SK-N-SH treated with all-trans-retinoic acid at 6 μM for 48 hours (cell line): ENCODE data around the gene SYN1.

Experiments used
- ATAC-seq: fragments of 200-7000 bp; cut with Tn5 transposase; 3 replicates; pipeline ENCODE4 v1.9.1; 2020; ENCODE audit warnings: mild to moderate bottlenecking, moderate library complexity
- ARNTL ChIP-seq: fragments of 450-650 bp; formaldehyde crosslinking; IDR thresholded peaks from 2 replicates; pipeline ENCODE4 v1.5.0; 2020; ENCODE audit warnings: low read depth, mild to moderate bottlenecking, moderate library complexity, borderline replicate concordance
- BACH2 ChIP-seq: fragments of 250-450 bp; sonication (Bioruptor Pico); IDR thresholded peaks from 2 replicates; pipeline ENCODE4 v1.9.0; 2021; ENCODE audit warnings: mild to moderate bottlenecking, borderline replicate concordance
- ESRRG ChIP-seq: fragments of 250-450 bp; sonication (Bioruptor Pico); IDR thresholded peaks from 2 replicates; pipeline ENCODE4 v1.6.1; 2021; ENCODE audit warnings: mild to moderate bottlenecking
- GLIS3 ChIP-seq: fragments of 250-450 bp; sonication (Bioruptor Pico); IDR thresholded peaks from 2 replicates; pipeline ENCODE4 v1.5.0; 2020; ENCODE audit warnings: mild to moderate bottlenecking, moderate library complexity
- ISL1 ChIP-seq: fragments of 250-450 bp; sonication (Bioruptor Pico); IDR thresholded peaks from 2 replicates; pipeline ENCODE4 v2.1.2; 2022; ENCODE audit warnings: mild to moderate bottlenecking, moderate library complexity
- PPARA ChIP-seq: fragments of 250-450 bp; sonication (Bioruptor Pico); IDR thresholded peaks from 2 replicates; pipeline ENCODE4 v1.5.0; 2020; ENCODE audit warnings: mild to moderate bottlenecking, borderline replicate concordance
- SNAI2 ChIP-seq: fragments of 250-450 bp; sonication (Bioruptor Pico); IDR thresholded peaks from 2 replicates; pipeline ENCODE4 v1.5.0; 2020; ENCODE audit warnings: mild to moderate bottlenecking, moderate library complexity
- TCF4 ChIP-seq: fragments of 250-450 bp; sonication (Bioruptor Pico); IDR thresholded peaks from 2 replicates; pipeline ENCODE4 v1.8.0; 2021; ENCODE audit warnings: mild to moderate bottlenecking, moderate library complexity, borderline replicate concordance
- TOX ChIP-seq: fragments of 250-450 bp; sonication (Bioruptor Pico); IDR thresholded peaks from 2 replicates; pipeline ENCODE4 v1.8.0; 2021; ENCODE audit warnings: mild to moderate bottlenecking, moderate library complexity, borderline replicate concordance
- ZC3H10 ChIP-seq: fragments of 250-450 bp; sonication (Bioruptor Pico); IDR thresholded peaks from 2 replicates; pipeline ENCODE4 v1.5.1; 2021; ENCODE audit warnings: mild to moderate bottlenecking, moderate library complexity
- ZFP3 ChIP-seq: fragments of 250-450 bp; sonication (Bioruptor Pico); IDR thresholded peaks from 2 replicates; pipeline ENCODE4 v1.5.0; 2020; ENCODE audit warnings: mild to moderate bottlenecking, moderate library complexity
- ZNF565 ChIP-seq: fragments of 450-650 bp; formaldehyde crosslinking; conservative IDR thresholded peaks from 2 replicates; pipeline ENCODE4 v1.5.0; 2020; ENCODE audit warnings: low read depth, mild to moderate bottlenecking, moderate library complexity
- ZNF70 ChIP-seq: fragments of 450-650 bp; formaldehyde crosslinking; IDR thresholded peaks from 2 replicates; pipeline ENCODE4 v1.5.0; 2020; ENCODE audit warnings: mild to moderate bottlenecking, moderate library complexity
- ZNF8 ChIP-seq: fragments of 450-650 bp; formaldehyde crosslinking; IDR thresholded peaks from 2 replicates; pipeline ENCODE4 v1.5.0; 2020; ENCODE audit warnings: mild to moderate bottlenecking, moderate library complexity
- TF ChIP-seq, protein P1 (sequence below): fragments of 250-450 bp; sonication (Bioruptor Pico); IDR thresholded peaks from 2 replicates; pipeline ENCODE4 v1.8.0; 2020; ENCODE audit warnings: mild to moderate bottlenecking, moderate library complexity, borderline replicate concordance
- TF ChIP-seq, protein P2 (sequence below): fragments of 250-450 bp; sonication (Bioruptor Pico); IDR thresholded peaks from 2 replicates; pipeline ENCODE4 v1.5.1; 2020; ENCODE audit warnings: low read depth, mild to moderate bottlenecking, moderate library complexity
- TF ChIP-seq, protein P3 (sequence below): fragments of 250-450 bp; sonication (Bioruptor Pico); IDR thresholded peaks from 2 replicates; pipeline ENCODE4 v1.8.0; 2021; ENCODE audit warnings: low read depth, mild to moderate bottlenecking, moderate library complexity, borderline replicate concordance
- TF ChIP-seq, protein P4 (sequence below): fragments of 250-450 bp; sonication (Bioruptor Pico); IDR thresholded peaks from 2 replicates; pipeline ENCODE4 v1.5.0; 2020; ENCODE audit warnings: mild to moderate bottlenecking, moderate library complexity

Gene SYN1

DNA sequence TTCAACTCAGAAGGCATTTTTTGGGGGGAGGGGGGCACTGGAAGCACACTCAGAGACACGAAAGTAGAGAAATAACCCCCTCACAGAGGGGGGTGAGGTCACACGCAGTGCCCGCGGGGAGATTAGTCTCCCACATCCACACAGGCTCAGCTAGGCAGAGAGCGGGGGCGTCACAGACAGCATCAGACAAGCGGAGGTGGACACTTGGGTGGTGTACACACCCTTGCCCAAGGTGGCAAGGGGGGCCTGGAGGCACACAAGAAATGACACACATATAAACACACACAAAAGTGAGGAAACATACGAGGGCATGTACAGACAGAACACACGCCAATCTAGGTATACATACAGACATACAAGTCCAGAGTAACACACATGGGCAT lies 637 bp upstream of the SYN1 start:
- ATAC-seq = no peak
- TF ChIP-seq BACH2 (CRISPR knock-in tag) = no peak
- no peak for TF ChIP-seq ZNF70
- TF ChIP-seq, protein P1, sequence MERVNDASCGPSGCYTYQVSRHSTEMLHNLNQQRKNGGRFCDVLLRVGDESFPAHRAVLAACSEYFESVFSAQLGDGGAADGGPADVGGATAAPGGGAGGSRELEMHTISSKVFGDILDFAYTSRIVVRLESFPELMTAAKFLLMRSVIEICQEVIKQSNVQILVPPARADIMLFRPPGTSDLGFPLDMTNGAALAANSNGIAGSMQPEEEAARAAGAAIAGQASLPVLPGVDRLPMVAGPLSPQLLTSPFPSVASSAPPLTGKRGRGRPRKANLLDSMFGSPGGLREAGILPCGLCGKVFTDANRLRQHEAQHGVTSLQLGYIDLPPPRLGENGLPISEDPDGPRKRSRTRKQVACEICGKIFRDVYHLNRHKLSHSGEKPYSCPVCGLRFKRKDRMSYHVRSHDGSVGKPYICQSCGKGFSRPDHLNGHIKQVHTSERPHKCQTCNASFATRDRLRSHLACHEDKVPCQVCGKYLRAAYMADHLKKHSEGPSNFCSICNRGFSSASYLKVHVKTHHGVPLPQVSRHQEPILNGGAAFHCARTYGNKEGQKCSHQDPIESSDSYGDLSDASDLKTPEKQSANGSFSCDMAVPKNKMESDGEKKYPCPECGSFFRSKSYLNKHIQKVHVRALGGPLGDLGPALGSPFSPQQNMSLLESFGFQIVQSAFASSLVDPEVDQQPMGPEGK (CRISPR knock-in tag) = no peak
- no peak for TF ChIP-seq ZC3H10 (CRISPR knock-in tag)
- TF ChIP-seq, protein P2, sequence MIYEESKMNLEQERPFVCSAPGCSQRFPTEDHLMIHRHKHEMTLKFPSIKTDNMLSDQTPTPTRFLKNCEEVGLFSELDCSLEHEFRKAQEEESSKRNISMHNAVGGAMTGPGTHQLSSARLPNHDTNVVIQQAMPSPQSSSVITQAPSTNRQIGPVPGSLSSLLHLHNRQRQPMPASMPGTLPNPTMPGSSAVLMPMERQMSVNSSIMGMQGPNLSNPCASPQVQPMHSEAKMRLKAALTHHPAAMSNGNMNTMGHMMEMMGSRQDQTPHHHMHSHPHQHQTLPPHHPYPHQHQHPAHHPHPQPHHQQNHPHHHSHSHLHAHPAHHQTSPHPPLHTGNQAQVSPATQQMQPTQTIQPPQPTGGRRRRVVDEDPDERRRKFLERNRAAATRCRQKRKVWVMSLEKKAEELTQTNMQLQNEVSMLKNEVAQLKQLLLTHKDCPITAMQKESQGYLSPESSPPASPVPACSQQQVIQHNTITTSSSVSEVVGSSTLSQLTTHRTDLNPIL (CRISPR knock-in tag) = no peak

DNA sequence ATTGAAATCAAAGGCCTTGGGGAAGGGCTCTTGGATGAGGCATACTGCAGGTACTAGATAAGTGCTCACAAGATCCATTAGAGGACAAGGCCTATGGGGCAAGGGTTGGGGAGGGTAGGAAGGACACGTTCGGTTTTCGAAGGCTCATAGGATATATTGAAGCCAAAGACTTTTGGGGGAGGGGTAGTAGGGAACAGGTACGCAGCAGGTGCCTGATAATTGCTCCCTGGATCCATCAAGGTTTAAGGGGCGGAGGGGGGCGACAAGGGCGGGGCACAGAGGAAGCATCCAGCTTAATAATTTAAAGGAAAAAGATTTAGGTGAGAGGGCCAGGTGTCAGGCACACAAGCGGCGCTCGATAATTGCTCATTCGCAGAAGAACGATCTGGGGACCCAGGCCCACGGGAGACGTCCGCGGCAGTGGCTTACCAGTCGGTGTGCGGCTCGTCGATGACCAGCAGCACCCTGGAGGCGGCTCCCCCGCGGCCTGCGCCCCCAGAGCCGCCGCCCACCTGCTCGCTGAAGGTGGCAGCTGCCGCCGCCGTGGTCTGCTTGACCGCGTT lies 653 bp downstream of the SYN1 start:
- no peak for ATAC-seq
- TF ChIP-seq, protein P3, sequence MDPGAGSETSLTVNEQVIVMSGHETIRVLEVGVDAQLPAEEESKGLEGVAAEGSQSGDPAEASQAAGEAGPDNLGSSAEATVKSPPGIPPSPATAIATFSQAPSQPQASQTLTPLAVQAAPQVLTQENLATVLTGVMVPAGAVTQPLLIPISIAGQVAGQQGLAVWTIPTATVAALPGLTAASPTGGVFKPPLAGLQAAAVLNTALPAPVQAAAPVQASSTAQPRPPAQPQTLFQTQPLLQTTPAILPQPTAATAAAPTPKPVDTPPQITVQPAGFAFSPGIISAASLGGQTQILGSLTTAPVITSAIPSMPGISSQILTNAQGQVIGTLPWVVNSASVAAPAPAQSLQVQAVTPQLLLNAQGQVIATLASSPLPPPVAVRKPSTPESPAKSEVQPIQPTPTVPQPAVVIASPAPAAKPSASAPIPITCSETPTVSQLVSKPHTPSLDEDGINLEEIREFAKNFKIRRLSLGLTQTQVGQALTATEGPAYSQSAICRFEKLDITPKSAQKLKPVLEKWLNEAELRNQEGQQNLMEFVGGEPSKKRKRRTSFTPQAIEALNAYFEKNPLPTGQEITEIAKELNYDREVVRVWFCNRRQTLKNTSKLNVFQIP (CRISPR knock-in tag) = no peak
- TF ChIP-seq ZC3H10 (CRISPR knock-in tag) = no peak
- TF ChIP-seq, protein P4, sequence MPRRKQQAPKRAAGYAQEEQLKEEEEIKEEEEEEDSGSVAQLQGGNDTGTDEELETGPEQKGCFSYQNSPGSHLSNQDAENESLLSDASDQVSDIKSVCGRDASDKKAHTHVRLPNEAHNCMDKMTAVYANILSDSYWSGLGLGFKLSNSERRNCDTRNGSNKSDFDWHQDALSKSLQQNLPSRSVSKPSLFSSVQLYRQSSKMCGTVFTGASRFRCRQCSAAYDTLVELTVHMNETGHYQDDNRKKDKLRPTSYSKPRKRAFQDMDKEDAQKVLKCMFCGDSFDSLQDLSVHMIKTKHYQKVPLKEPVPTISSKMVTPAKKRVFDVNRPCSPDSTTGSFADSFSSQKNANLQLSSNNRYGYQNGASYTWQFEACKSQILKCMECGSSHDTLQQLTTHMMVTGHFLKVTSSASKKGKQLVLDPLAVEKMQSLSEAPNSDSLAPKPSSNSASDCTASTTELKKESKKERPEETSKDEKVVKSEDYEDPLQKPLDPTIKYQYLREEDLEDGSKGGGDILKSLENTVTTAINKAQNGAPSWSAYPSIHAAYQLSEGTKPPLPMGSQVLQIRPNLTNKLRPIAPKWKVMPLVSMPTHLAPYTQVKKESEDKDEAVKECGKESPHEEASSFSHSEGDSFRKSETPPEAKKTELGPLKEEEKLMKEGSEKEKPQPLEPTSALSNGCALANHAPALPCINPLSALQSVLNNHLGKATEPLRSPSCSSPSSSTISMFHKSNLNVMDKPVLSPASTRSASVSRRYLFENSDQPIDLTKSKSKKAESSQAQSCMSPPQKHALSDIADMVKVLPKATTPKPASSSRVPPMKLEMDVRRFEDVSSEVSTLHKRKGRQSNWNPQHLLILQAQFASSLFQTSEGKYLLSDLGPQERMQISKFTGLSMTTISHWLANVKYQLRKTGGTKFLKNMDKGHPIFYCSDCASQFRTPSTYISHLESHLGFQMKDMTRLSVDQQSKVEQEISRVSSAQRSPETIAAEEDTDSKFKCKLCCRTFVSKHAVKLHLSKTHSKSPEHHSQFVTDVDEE (CRISPR knock-in tag) = no peak
- no peak; the same call in 1 of the 2 replicates for TF ChIP-seq ZFP3 (CRISPR knock-in tag)
- no peak for TF ChIP-seq ISL1
- no peak for TF ChIP-seq BACH2 (CRISPR knock-in tag)
- no peak for TF ChIP-seq ESRRG (CRISPR knock-in tag)
- TF ChIP-seq TOX (CRISPR knock-in tag) = no peak
- TF ChIP-seq ZNF8 (CRISPR knock-in tag) = no peak
- TF ChIP-seq PPARA (CRISPR knock-in tag) = no peak
- TF ChIP-seq, all 23 proteins: peak for 0

DNA sequence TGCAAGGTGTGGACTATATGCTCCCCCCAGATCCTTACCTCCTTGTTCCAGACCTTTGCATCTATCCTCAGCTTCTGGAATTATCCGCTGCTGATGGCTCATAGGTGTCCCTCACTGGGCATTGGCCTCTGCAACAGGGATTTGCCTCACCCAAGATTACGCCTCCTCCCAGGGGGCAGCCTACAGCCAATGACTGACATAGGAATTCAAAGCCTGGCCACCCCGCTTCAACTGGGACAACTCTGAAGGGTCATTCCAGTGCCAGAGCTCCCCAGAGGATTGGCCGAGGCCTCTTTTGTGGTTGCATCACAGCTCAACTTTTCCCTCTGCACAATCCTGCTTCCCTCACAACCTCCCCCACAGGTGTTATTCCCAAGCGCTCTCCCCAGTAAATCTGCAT lies 5.0 kb downstream of the SYN1 start:
- ATAC-seq = no peak
- no peak for TF ChIP-seq GLIS3
- TF ChIP-seq, protein P3 (CRISPR knock-in tag) = no peak
- TF ChIP-seq, protein P1 (CRISPR knock-in tag) = no peak
- TF ChIP-seq ARNTL (CRISPR knock-in tag) = no peak
- TF ChIP-seq, protein P2 (CRISPR knock-in tag) = no peak
- no peak for TF ChIP-seq ESRRG (CRISPR knock-in tag)
- no peak for TF ChIP-seq PPARA (CRISPR knock-in tag)
- TF ChIP-seq BACH2 (CRISPR knock-in tag) = no peak
- TF ChIP-seq, protein P4 (CRISPR knock-in tag) = no peak
- no peak for TF ChIP-seq ZNF565 (CRISPR knock-in tag)
- no peak for TF ChIP-seq TCF4
- no peak for TF ChIP-seq ZC3H10 (CRISPR knock-in tag)
- no peak for TF ChIP-seq SNAI2 (CRISPR knock-in tag)
- no peak for TF ChIP-seq ISL1
